AG09319 (cell line): ENCODE measurements around the gene IGLON5.

Experiments
- DNase-seq: peaks from one replicate; pipeline ENCODE4 v3.0.0-alpha.2; 2010; ENCODE audit warnings: low read depth; ENCODE audit errors: extremely low read depth
- CTCF ChIP-seq: IDR thresholded peaks from 2 replicates; pipeline ENCODE4 v1.5.1; 2011; ENCODE audit warnings: low read depth, mild to moderate bottlenecking, inconsistent platforms, low read length, moderate library complexity

Gene IGLON5

GRCh38 chr19:51295382-51296126, 15.9 kb upstream of the IGLON5 start:
- TF ChIP-seq CTCF = no peak
- no peak for DNase-seq

GRCh38 chr19:51296336-51297093, 14.9 kb upstream of the IGLON5 start:
- no peak for TF ChIP-seq CTCF
- DNase-seq = no peak

- no peak for TF ChIP-seq CTCF
- no peak for DNase-seq
Observed at GRCh38 chr19:51297406-51297805, 14.0 kb upstream of the IGLON5 start.

- no peak for DNase-seq
- no peak for TF ChIP-seq CTCF
Observed at GRCh38 chr19:51301266-51301665, 10.2 kb upstream of the IGLON5 start.

GRCh38 chr19:51305479-51305878, 6.0 kb upstream of the IGLON5 start:
- DNase-seq = no peak
- TF ChIP-seq CTCF = no peak

- no peak for DNase-seq
- TF ChIP-seq CTCF = no peak
Observed at GRCh38 chr19:51316688-51317087, 5.2 kb downstream of the IGLON5 start.

GRCh38 chr19:51317376-51317775, 5.9 kb downstream of the IGLON5 start:
- no peak for TF ChIP-seq CTCF
- DNase-seq = no peak
